OCI-LY3 (cell line): ENCODE results near the gene LYPD3.

ENCODE experiments used
- H2AFZ ChIP-seq: fragments of 200-600, 300-600 bp; shearing (Covaris generic); 2 replicates; pipeline ENCODE4 v1.6.0; 2014; ENCODE audit warnings: antibody characterized with exemption, low read depth, low read length
- H3K27ac ChIP-seq: fragments of 200-600, 300-600 bp; sonication (generic); 2 replicates; pipeline ENCODE4 v1.5.1; 2014; ENCODE audit warnings: mild to moderate bottlenecking, low read length, moderate library complexity, mixed read lengths
- H3K27me3 ChIP-seq: fragments of 200-600, 300-600 bp; sonication (generic); 2 replicates; pipeline ENCODE4 v1.6.1; 2014; ENCODE audit warnings: low read depth, low read length, mixed read lengths
- H3K36me3 ChIP-seq: fragments of 200-600, 300-600 bp; sonication (generic); replicated peaks from 2 replicates; pipeline ENCODE3; 2014; ENCODE audit warnings: low read depth, low read length, mixed read lengths
- H3K4me1 ChIP-seq: fragments of 300-600, 200-600 bp; sonication (generic); 2 replicates; pipeline ENCODE4 v1.6.1; 2014; ENCODE audit warnings: low read length, mixed read lengths
- H3K4me2 ChIP-seq: fragments of 200-600, 300-600 bp; sonication (generic); 2 replicates; pipeline ENCODE4 v1.6.1; 2014; ENCODE audit warnings: low read length, mixed read lengths
- H3K4me3 ChIP-seq: fragments of 300-600, 200-600 bp; sonication (generic); 2 replicates; pipeline ENCODE4 v1.5.1; 2014; ENCODE audit warnings: antibody characterized with exemption, mild to moderate bottlenecking, low read length, moderate library complexity
- H3K79me2 ChIP-seq: fragments of 300-600, 200-600 bp; shearing (Covaris generic); 2 replicates; pipeline ENCODE4 v1.6.1; 2014; ENCODE audit warnings: mild to moderate bottlenecking, low read length, mixed read lengths
- H3K9ac ChIP-seq: fragments of 300-600, 200-600 bp; shearing (Covaris generic); 2 replicates; pipeline ENCODE4 v1.6.0; 2014; ENCODE audit warnings: mild to moderate bottlenecking, low read length, moderate library complexity
- H3K9me3 ChIP-seq: fragments of 200-600, 300-600 bp; shearing (Covaris generic); 2 replicates; pipeline ENCODE4 v1.6.1; 2014; ENCODE audit warnings: low read length, mixed read lengths; ENCODE audit not compliant: insufficient read depth
- H4K20me1 ChIP-seq: fragments of 200-600, 300-600 bp; sonication (generic); 2 replicates; pipeline ENCODE4 v1.6.1; 2016; ENCODE audit warnings: low read length, mixed read lengths; ENCODE audit not compliant: insufficient read depth
- CTCF ChIP-seq: fragments of 200-600, 300-600 bp; sonication (generic); IDR thresholded peaks from 2 replicates; pipeline ENCODE4 v1.5.1; 2014; ENCODE audit warnings: antibody characterized with exemption, low read length, low read depth
- EZH2phosphoT487 ChIP-seq: fragments of 200-600 bp; shearing (Covaris generic); IDR thresholded peaks from 2 replicates; pipeline ENCODE4 v1.6.1; 2018; ENCODE audit warnings: antibody characterized with exemption, mixed run types, low read depth

The LYPD3 gene

GRCh38 chr19:43435775-43436174 is 29.6 kb downstream of the LYPD3 start:
- Histone ChIP-seq H2AFZ (no peak overlapping the region), H3K4me2 (no peak overlapping the region), H4K20me1 (no peaks in the 10 kb centered on the region), H3K9ac (no peak overlapping the region), H3K4me1 (no peaks in the 10 kb centered on the region), H3K79me2 (no peaks in the 10 kb centered on the region), H3K4me3 (no peak overlapping the region), H3K27me3 (peaks cover 19% of the 10 kb centered on the region), H3K36me3 (no peaks in the 10 kb centered on the region), H3K27ac (no peak overlapping the region), H3K9me3 (no peaks in the 10 kb centered on the region)
- TF ChIP-seq CTCF = no peak
- TF ChIP-seq EZH2phosphoT487 = no peak

DNA sequence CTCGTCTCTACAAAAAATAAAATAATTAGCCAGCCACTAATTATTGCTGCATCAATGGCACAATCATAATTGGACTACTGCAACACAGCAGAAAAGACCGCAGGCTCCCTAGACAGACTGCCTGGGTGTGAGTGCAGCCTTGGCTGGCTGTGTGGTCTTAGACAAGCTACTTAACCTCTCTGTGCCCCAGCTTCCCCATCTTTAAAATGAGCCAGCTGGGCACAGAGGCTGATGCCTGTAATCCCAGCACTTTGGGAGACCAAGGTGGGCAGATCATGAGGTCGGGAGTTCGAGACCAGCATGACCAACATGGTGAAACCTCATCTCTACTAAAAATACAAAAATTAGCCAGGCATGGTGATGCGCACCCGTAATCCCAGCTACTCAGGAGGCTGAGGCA is 31.7 kb downstream of the LYPD3 start:
- peaks cover 14% of the 10 kb centered on the region for H3K27me3 ChIP-seq
- H4K20me1 ChIP-seq = no peaks in the 10 kb centered on the region
- no peaks in the 10 kb centered on the region for H3K4me1 ChIP-seq
- no peak overlapping the region for H3K9ac ChIP-seq
- H3K79me2 ChIP-seq = no peaks in the 10 kb centered on the region
- no peaks in the 10 kb centered on the region for H3K36me3 ChIP-seq
- no peak overlapping the region for H3K4me2 ChIP-seq
- no peak overlapping the region for H3K4me3 ChIP-seq
- TF ChIP-seq CTCF = no peak
- no peak for TF ChIP-seq EZH2phosphoT487
- no peak overlapping the region for H2AFZ ChIP-seq
- no peak overlapping the region for H3K27ac ChIP-seq
- H3K9me3 ChIP-seq = no peaks in the 10 kb centered on the region

DNA sequence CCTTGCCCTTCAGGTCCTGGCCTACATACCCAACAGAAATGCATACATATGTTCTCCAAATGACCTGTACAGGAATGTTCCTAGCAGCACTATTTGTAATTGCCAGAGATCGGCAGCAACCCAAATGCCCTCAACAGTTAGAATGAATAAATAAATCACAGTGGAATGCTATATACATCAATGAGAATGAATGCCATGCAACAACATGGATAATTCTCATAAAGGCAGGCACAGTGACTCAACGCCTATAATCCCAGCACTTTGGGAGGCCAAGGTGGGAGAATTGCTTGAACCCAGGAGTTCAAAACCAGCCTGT is 32.1 kb downstream of the LYPD3 start:
- no peak for TF ChIP-seq CTCF
- no peak for TF ChIP-seq EZH2phosphoT487
- H4K20me1 ChIP-seq = no peaks in the 10 kb centered on the region
- H3K4me2 ChIP-seq = no peak overlapping the region
- H3K79me2 ChIP-seq = no peaks in the 10 kb centered on the region
- H3K27ac ChIP-seq = no peak overlapping the region
- no peaks in the 10 kb centered on the region for H3K36me3 ChIP-seq
- H3K4me1 ChIP-seq = no peaks in the 10 kb centered on the region
- H3K4me3 ChIP-seq = no peak overlapping the region
- no peaks in the 10 kb centered on the region for H3K9me3 ChIP-seq
- no peak overlapping the region for H2AFZ ChIP-seq
- no peak overlapping the region for H3K9ac ChIP-seq
- H3K27me3 ChIP-seq = peaks cover 14% of the 10 kb centered on the region

DNA sequence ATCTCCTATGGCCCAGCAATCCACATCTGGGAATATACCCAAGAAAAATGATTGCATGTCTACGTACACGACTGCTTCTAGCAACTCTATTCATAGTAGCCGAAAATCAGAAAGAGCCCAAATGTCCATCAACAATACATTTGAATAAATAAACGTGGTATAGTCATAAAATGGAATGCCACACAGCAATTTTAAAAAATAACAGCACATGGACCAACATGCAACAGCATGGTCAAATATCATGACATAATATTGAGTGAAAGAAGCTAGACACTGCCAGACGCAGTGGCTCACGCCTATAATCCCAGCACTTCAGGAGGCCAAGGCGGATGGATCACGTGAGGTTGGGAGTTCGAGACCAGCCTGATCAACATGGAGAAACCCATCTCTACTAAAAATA is 34.4 kb downstream of the LYPD3 start:
- no peaks in the 10 kb centered on the region for H3K79me2 ChIP-seq
- H2AFZ ChIP-seq = no peak overlapping the region
- no peaks in the 10 kb centered on the region for H3K36me3 ChIP-seq
- H3K4me1 ChIP-seq = no peaks in the 10 kb centered on the region
- no peak overlapping the region for H3K27ac ChIP-seq
- H3K9ac ChIP-seq = no peak overlapping the region
- H3K27me3 ChIP-seq = peaks cover 10% of the 10 kb centered on the region; the same call in 1 of the 2 replicates
- H3K9me3 ChIP-seq = no peaks in the 10 kb centered on the region
- no peak for TF ChIP-seq CTCF
- TF ChIP-seq EZH2phosphoT487 = no peak
- H3K4me3 ChIP-seq = no peak overlapping the region
- no peaks in the 10 kb centered on the region for H4K20me1 ChIP-seq
- no peak overlapping the region for H3K4me2 ChIP-seq
